MM.1S (cell line): ENCODE results near the gene ABCA10.

Experiments used
- EZH2 ChIP-seq: fragments of 300-600 bp; sonication (generic); optimal IDR thresholded peaks from 2 replicates; pipeline ENCODE3; 2017; ENCODE audit warnings: low read depth, mild to moderate bottlenecking, antibody characterized with exemption, low read length, mixed read lengths
- TF ChIP-seq, protein P1 (sequence below): fragments of 300-600 bp; sonication (generic); IDR thresholded peaks from 2 replicates; pipeline ENCODE4 v1.5.1; 2016; ENCODE audit warnings: antibody characterized with exemption, low read length, mixed read lengths

DNA sequence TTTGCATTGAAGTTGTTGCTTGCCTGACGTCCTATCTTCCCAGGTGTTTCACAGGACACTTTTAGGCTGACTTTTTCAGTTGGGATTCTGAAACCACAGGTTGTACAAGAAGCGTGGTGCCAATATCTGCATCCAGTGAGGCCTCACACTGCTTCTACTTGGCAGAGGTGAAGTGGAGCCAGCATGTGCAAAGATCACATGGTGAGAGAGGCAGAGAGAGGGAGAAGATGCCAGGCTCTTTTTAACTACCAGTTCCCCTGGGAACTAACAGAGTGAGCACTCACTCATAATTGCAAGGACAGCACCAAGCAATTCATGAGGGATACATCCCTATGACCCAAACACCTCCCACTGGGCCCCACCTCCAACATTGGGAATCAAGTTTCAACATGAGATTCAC is 81.2 kb downstream of the ABCA10 start:
- TF ChIP-seq, protein P1, sequence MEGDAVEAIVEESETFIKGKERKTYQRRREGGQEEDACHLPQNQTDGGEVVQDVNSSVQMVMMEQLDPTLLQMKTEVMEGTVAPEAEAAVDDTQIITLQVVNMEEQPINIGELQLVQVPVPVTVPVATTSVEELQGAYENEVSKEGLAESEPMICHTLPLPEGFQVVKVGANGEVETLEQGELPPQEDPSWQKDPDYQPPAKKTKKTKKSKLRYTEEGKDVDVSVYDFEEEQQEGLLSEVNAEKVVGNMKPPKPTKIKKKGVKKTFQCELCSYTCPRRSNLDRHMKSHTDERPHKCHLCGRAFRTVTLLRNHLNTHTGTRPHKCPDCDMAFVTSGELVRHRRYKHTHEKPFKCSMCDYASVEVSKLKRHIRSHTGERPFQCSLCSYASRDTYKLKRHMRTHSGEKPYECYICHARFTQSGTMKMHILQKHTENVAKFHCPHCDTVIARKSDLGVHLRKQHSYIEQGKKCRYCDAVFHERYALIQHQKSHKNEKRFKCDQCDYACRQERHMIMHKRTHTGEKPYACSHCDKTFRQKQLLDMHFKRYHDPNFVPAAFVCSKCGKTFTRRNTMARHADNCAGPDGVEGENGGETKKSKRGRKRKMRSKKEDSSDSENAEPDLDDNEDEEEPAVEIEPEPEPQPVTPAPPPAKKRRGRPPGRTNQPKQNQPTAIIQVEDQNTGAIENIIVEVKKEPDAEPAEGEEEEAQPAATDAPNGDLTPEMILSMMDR, result no peak
- no peak for TF ChIP-seq EZH2
